AG09319 (cell line): ENCODE measurements around the gene TBC1D16.

Source experiments
- DNase-seq: peaks from one replicate; pipeline ENCODE4 v3.0.0-alpha.2; 2010; ENCODE audit warnings: low read depth; ENCODE audit errors: extremely low read depth
- CTCF ChIP-seq: IDR thresholded peaks from 2 replicates; pipeline ENCODE4 v1.5.1; 2011; ENCODE audit warnings: low read depth, mild to moderate bottlenecking, inconsistent platforms, low read length, moderate library complexity

The TBC1D16 gene

GRCh38 chr17:79948945-79949655, 86.6 kb downstream of the TBC1D16 start:
- DNase-seq: no peak
- TF ChIP-seq CTCF: no peak

GRCh38 chr17:79948406-79948944, 87.2 kb downstream of the TBC1D16 start:
- TF ChIP-seq CTCF: no peak

GRCh38 chr17:79947351-79948031, 88.2 kb downstream of the TBC1D16 start:
- no peak for TF ChIP-seq CTCF
- no peak for DNase-seq

More at GRCh38 chr17:79948406-79948944, 87.2 kb downstream of the TBC1D16 start:
- DNase-seq: no peak

- no peak for TF ChIP-seq CTCF
- DNase-seq: no peak
Observed at GRCh38 chr17:79946352-79947231, 89.1 kb downstream of the TBC1D16 start.

GRCh38 chr17:79945591-79946255, 89.9 kb downstream of the TBC1D16 start:
- DNase-seq: no peak
- no peak for TF ChIP-seq CTCF

- no peak for TF ChIP-seq CTCF
- no peak for DNase-seq
Observed at GRCh38 chr17:79944821-79945391, 90.8 kb downstream of the TBC1D16 start.
